Mesenchymal stem cell (in vitro differentiated cells and primary cell): ENCODE data around the gene ORM1.

Source experiments
- DNase-seq: peaks from one replicate; pipeline ENCODE4 v3.0.0-alpha.2; 2013
- H2AFZ ChIP-seq: one replicate; pipeline ENCODE4 v1.6.1; 2013; ENCODE audit warnings: low read depth, mild to moderate bottlenecking, control low read depth, inconsistent platforms, low read length, moderate library complexity
- H2AK5ac ChIP-seq: 2 replicates; pipeline ENCODE4 v1.6.1; 2013; ENCODE audit warnings: low read length, moderate library complexity, mild to moderate bottlenecking, inconsistent platforms; ENCODE audit not compliant: severe bottlenecking
- H2BK120ac ChIP-seq: one replicate; pipeline ENCODE4 v1.6.1; 2013; ENCODE audit warnings: low read depth, mild to moderate bottlenecking, inconsistent platforms, low read length, moderate library complexity
- H2BK12ac ChIP-seq, 2 experiments: one replicate each; pipeline ENCODE4 v1.6.1; 2013; ENCODE audit warnings: inconsistent platforms in 2 of 2, low read length in 2 of 2, mild to moderate bottlenecking in 2 of 2, moderate library complexity in 2 of 2, control low read depth in 1 of 2
- H2BK15ac ChIP-seq: one replicate; pipeline ENCODE4 v1.6.1; 2013; ENCODE audit warnings: mild to moderate bottlenecking, low read depth, inconsistent platforms; ENCODE audit not compliant: poor library complexity, severe bottlenecking
- H2BK5ac ChIP-seq: 2 replicates; pipeline ENCODE4 v1.6.1; 2013; ENCODE audit warnings: low read depth, mild to moderate bottlenecking, low read length, control low read depth, inconsistent platforms; ENCODE audit not compliant: poor library complexity, severe bottlenecking
- H3K14ac ChIP-seq, 2 experiments: one replicate each; pipeline ENCODE4 v1.6.1; 2013; ENCODE audit warnings: inconsistent platforms in 2 of 2, low read length in 2 of 2, control low read depth in 1 of 2, mild to moderate bottlenecking in 1 of 2, moderate library complexity in 1 of 2
- H3K18ac ChIP-seq, 2 experiments: one replicate each; pipeline ENCODE4 v1.6.1; 2013; ENCODE audit warnings: inconsistent platforms in 2 of 2, low read length in 2 of 2, control low read depth in 1 of 2, low read depth in 1 of 2, mild to moderate bottlenecking in 1 of 2
- H3K23ac ChIP-seq, 2 experiments: one replicate each; pipeline ENCODE4 v1.6.1; 2013; ENCODE audit warnings: inconsistent platforms in 2 of 2, low read length in 2 of 2, mild to moderate bottlenecking in 2 of 2, moderate library complexity in 2 of 2, control low read depth in 1 of 2
- H3K27ac ChIP-seq: 2 replicates; pipeline ENCODE4 v1.5.1; 2013; ENCODE audit warnings: mild to moderate bottlenecking, moderate library complexity, low read length, control low read depth, inconsistent platforms; ENCODE audit not compliant: poor library complexity, severe bottlenecking
- H3K27me3 ChIP-seq, 2 experiments: 2 replicates each; pipeline versions ENCODE4 v1.6.1 to v1.7.0; 2013; ENCODE audit warnings: low read length in 2 of 2, mild to moderate bottlenecking in 2 of 2, moderate library complexity in 2 of 2, control low read depth in 1 of 2, inconsistent platforms in 1 of 2; ENCODE audit not compliant: control insufficient read depth in 1 of 2, insufficient read depth in 1 of 2
- H3K36me3 ChIP-seq, 2 experiments: 2 replicates each; pipeline versions ENCODE4 v1.6.1 to v1.7.0; 2013; ENCODE audit warnings: low read length in 2 of 2, control low read depth in 1 of 2, inconsistent platforms in 1 of 2, low read depth in 1 of 2, mild to moderate bottlenecking in 1 of 2; ENCODE audit not compliant: insufficient read depth in 2 of 2, control insufficient read depth in 1 of 2
- H3K4ac ChIP-seq, 2 experiments: one replicate each; pipeline ENCODE4 v1.6.1; 2013; ENCODE audit warnings: inconsistent platforms in 2 of 2, low read length in 2 of 2, mild to moderate bottlenecking in 2 of 2, moderate library complexity in 2 of 2, control low read depth in 1 of 2, low read depth in 1 of 2
- H3K4me1 ChIP-seq: 2 replicates; pipeline ENCODE4 v1.6.1; 2013; ENCODE audit warnings: low read depth, low read length, control low read depth; ENCODE audit not compliant: control insufficient read depth, insufficient read depth
- H3K4me2 ChIP-seq: 2 replicates; pipeline ENCODE4 v1.6.1; 2013; ENCODE audit warnings: low read length, mild to moderate bottlenecking, inconsistent platforms; ENCODE audit not compliant: poor library complexity, severe bottlenecking
- H3K4me3 ChIP-seq, 2 experiments: 2 replicates each; pipeline versions ENCODE4 v1.5.1 to v1.7.0; 2013; ENCODE audit warnings: low read length in 2 of 2, mild to moderate bottlenecking in 2 of 2, control low read depth in 1 of 2, low read depth in 1 of 2; ENCODE audit not compliant: insufficient read depth in 1 of 2
- H3K79me1 ChIP-seq: replicated peaks from 2 replicates; pipeline ENCODE4 v1.6.1; 2013; ENCODE audit warnings: mild to moderate bottlenecking, control low read depth, low read length, inconsistent platforms; ENCODE audit not compliant: poor library complexity, severe bottlenecking
- H3K9ac ChIP-seq: 2 replicates; pipeline ENCODE4 v1.7.0; 2013; ENCODE audit warnings: mild to moderate bottlenecking, low read length, moderate library complexity
- H3K9me3 ChIP-seq: 2 replicates; pipeline ENCODE4 v1.7.0; 2013; ENCODE audit warnings: mild to moderate bottlenecking, low read length; ENCODE audit not compliant: control insufficient read depth
- H4K8ac ChIP-seq: one replicate; pipeline ENCODE4 v1.6.1; 2013; ENCODE audit warnings: inconsistent platforms, mild to moderate bottlenecking, low read length, moderate library complexity
- H4K91ac ChIP-seq: one replicate; pipeline ENCODE4 v1.6.1; 2013; ENCODE audit warnings: mild to moderate bottlenecking, low read length, inconsistent platforms
- WGBS: methylation state at CpG from one replicate; pipeline ENCODE4 v1.1.7; 2013; ENCODE audit warnings: mixed read lengths; 5-methylcytosine and 5-hydroxymethylcytosine counted together

Gene ORM1

DNA sequence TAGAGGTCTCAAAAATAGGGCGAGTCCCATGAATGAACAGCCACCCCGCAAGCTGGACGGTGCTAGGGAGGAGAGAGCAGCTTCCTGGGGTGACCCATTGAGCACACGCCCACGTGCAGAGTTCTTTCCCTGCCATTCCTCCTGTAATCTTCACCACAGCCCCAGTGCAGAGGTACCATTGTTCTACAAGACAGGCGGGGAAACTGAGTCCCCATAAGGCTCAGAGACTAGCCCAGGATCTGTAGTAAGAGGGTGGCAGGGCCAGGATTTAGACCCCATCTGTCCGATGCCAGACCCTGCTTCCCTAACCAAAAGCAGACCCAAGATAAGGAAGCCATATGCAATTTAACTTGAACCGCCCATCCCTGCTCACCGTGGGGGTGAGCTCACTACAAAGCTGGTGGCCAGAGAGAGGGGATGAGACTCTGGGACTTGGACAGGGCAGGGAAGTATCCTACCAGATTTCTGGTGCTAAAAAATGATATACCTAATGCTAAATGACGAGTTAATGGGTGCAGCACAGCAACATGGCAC, 36.7 kb upstream of the ORM1 start:
- Histone ChIP-seq H3K18ac (peak overlapping the region; percentile 11 to 43), H2BK120ac (no peak overlapping the region), H2AFZ (no peak overlapping the region), H3K36me3 (peaks cover 0 to 61% of the 10 kb centered on the region in 2 experiments), H3K4me3 (no peak overlapping the region), H3K27ac (no peak overlapping the region), H4K8ac (no peak overlapping the region), H3K23ac (no peak overlapping the region), H2BK5ac (no peak overlapping the region), H3K9me3 (no peaks in the 10 kb centered on the region), H3K27me3 (no peaks in the 10 kb centered on the region), H3K4ac (no peak overlapping the region), H4K91ac (no peak overlapping the region), H3K4me1 (peaks cover 83% of the 10 kb centered on the region), H3K9ac (peak overlapping the region; percentile 66), H2BK12ac (no peak overlapping the region), H3K79me1 (peaks cover 11% of the 10 kb centered on the region), H3K14ac (no peak overlapping the region), H2BK15ac (peak overlapping the region; percentile 4), H2AK5ac (peak overlapping the region; percentile 58), H3K4me2 (no peak overlapping the region)
- DNase-seq = no peak
- 96% methylated on average over 6 of the region's 10 CpGs for WGBS

- Histone ChIP-seq H4K8ac (no peak overlapping the region), H3K18ac (no peak overlapping the region), H3K27me3 (no peaks in the 10 kb centered on the region), H3K9me3 (no peaks in the 10 kb centered on the region), H3K14ac (no peak overlapping the region), H2BK5ac (no peak overlapping the region), H2BK15ac (no peak overlapping the region), H3K4me2 (no peak overlapping the region), H2AK5ac (peak overlapping the region; percentile 67), H3K79me1 (peaks cover 11% of the 10 kb centered on the region), H2BK12ac (peak overlapping the region in 1 of 2 experiments; percentile 51), H3K36me3 (peaks cover 3 to 57% of the 10 kb centered on the region in 2 experiments), H4K91ac (peak overlapping the region; percentile 15), H3K4me1 (peaks cover 75% of the 10 kb centered on the region), H2AFZ (no peak overlapping the region), H3K4me3 (no peak overlapping the region), H3K23ac (no peak overlapping the region), H3K27ac (peak overlapping the region; percentile 68), H3K9ac (no peak overlapping the region), H2BK120ac (no peak overlapping the region), H3K4ac (no peak overlapping the region)
- WGBS = 93% methylated on average over 16 of the region's 16 CpGs
- no peak for DNase-seq
Observed at GRCh38 chr9:114287001-114287762, 35.7 kb upstream of the ORM1 start.

GRCh38 chr9:114287763-114288192, 35.1 kb upstream of the ORM1 start:
- peaks cover 7 to 56% of the 10 kb centered on the region in 2 experiments for H3K36me3 ChIP-seq
- no peak overlapping the region for H2BK15ac ChIP-seq
- H3K79me1 ChIP-seq = peaks cover 11% of the 10 kb centered on the region
- H3K9ac ChIP-seq = no peak overlapping the region
- H4K91ac ChIP-seq = peak overlapping the region; percentile 32
- H2AFZ ChIP-seq = no peak overlapping the region
- no peaks in the 10 kb centered on the region for H3K9me3 ChIP-seq
- no peak overlapping the region for H3K4me2 ChIP-seq
- H2BK5ac ChIP-seq = no peak overlapping the region
- H3K4ac ChIP-seq = no peak overlapping the region
- no peak overlapping the region for H2BK120ac ChIP-seq
- H2AK5ac ChIP-seq = peak overlapping the region; percentile 67
- H3K14ac ChIP-seq = no peak overlapping the region
- H3K23ac ChIP-seq = no peak overlapping the region
- H3K27ac ChIP-seq = peak overlapping the region; percentile 68
- no peaks in the 10 kb centered on the region for H3K27me3 ChIP-seq
- H2BK12ac ChIP-seq = peak overlapping the region in 1 of 2 experiments; percentile 8
- H4K8ac ChIP-seq = no peak overlapping the region
- peaks cover 70% of the 10 kb centered on the region for H3K4me1 ChIP-seq
- no peak overlapping the region for H3K4me3 ChIP-seq
- WGBS = 85% methylated on average over 15 of the region's 15 CpGs
- H3K18ac ChIP-seq = no peak overlapping the region
- DNase-seq = no peak
